ENCODE data around the gene CACNA2D1. TPM values are rescaled to one million over a fixed set of nuclear protein-coding genes. Genes with fewer than 3 reads are reported as not detected.

Gene CACNA2D1
- total RNA-seq, 1 experiment from 2014 or later: 0.27 TPM

GRCh38 chr7:81993186-81993585 lies 450.4 kb downstream of the CACNA2D1 start:
- Histone ChIP-seq H3K27me3 (ENCODE audit: insufficient read depth, low read length) (no peaks in the 10 kb centered on the region), H3K9me3 (ENCODE audit: control insufficient read depth in 1 of 2, insufficient read depth in 1 of 2, low read depth in 1 of 2, low read length in 2 of 2) (no peaks in the 10 kb centered on the region), H3K4me1 (ENCODE audit: control insufficient read depth in 1 of 2, insufficient read depth in 2 of 2, low read length in 2 of 2) (no peaks in the 10 kb centered on the region), H3K27ac (ENCODE audit: low read depth, low read length) (no peak overlapping the region), H3K36me3 (ENCODE audit: control insufficient read depth in 1 of 2, insufficient read depth in 2 of 2, low read length in 2 of 2) (no peaks in the 10 kb centered on the region), H3K9me2 (ENCODE audit: insufficient read depth) (no peaks in the 10 kb centered on the region), H3K79me2 (ENCODE audit: insufficient read depth, low read length) (no peaks in the 10 kb centered on the region), H3K9ac (ENCODE audit: low read length) (no peak overlapping the region), H4K20me1 (ENCODE audit: insufficient read depth) (no peaks in the 10 kb centered on the region), H3K4me3 (replicated peaks in 1 of 2; ENCODE audit: low read depth in 1 of 2, low read length in 2 of 2) (no peak overlapping the region), H3K4me2 (ENCODE audit: low read length) (no peak overlapping the region), H2AFZ (ENCODE audit: low read depth, low read length, poor library complexity, severe bottlenecking) (no peak overlapping the region)
- ChIA-PET POLR2A (no interaction called here), CTCF (no interaction called here), RAD21 (ENCODE audit: low non-redundant PET in 1 of 2, low total read pairs in 2 of 2, uncharacterized antibody in 2 of 2, unreplicated experiment in 2 of 2) (no interaction called here)
- TF ChIP-seq ZNF274 (IDR thresholded peaks at IDR 0.05; ENCODE audit: low read depth, low read length) (no peak), JUND (IDR thresholded peaks at IDR 0.05) (no peak)
- BruUV-seq (replicated peaks): no TSS peak
- intact Hi-C loops (cut with micrococcal nuclease): no loop called here
- ATAC-seq (no peak), DNase-seq (ENCODE audit: low read depth, low spot score) (no peak)

- intact Hi-C loops (cut with micrococcal nuclease): no loop called here
- Histone ChIP-seq H2AFZ (ENCODE audit: low read depth, low read length, poor library complexity, severe bottlenecking) (no peak overlapping the region), H3K27me3 (ENCODE audit: insufficient read depth, low read length) (no peaks in the 10 kb centered on the region), H3K9ac (ENCODE audit: low read length) (no peak overlapping the region), H3K27ac (ENCODE audit: low read depth, low read length) (no peak overlapping the region), H3K79me2 (ENCODE audit: insufficient read depth, low read length) (no peaks in the 10 kb centered on the region), H3K4me3 (replicated peaks in 1 of 2; ENCODE audit: low read depth in 1 of 2, low read length in 2 of 2) (no peak overlapping the region), H3K4me2 (ENCODE audit: low read length) (no peak overlapping the region), H3K9me2 (ENCODE audit: insufficient read depth) (no peaks in the 10 kb centered on the region), H4K20me1 (ENCODE audit: insufficient read depth) (no peaks in the 10 kb centered on the region), H3K36me3 (ENCODE audit: control insufficient read depth in 1 of 2, insufficient read depth in 2 of 2, low read length in 2 of 2) (no peaks in the 10 kb centered on the region), H3K9me3 (ENCODE audit: control insufficient read depth in 1 of 2, insufficient read depth in 1 of 2, low read depth in 1 of 2, low read length in 2 of 2) (no peaks in the 10 kb centered on the region), H3K4me1 (ENCODE audit: control insufficient read depth in 1 of 2, insufficient read depth in 2 of 2, low read length in 2 of 2) (no peaks in the 10 kb centered on the region)
- RAD21 ChIA-PET (ENCODE audit: low non-redundant PET in 1 of 2, low total read pairs in 2 of 2, uncharacterized antibody in 2 of 2, unreplicated experiment in 2 of 2): no interaction called here
- TF ChIP-seq CEBPB (IDR thresholded peaks at IDR 0.05; ENCODE audit: low read depth): peak; percentile 32; the same call in 1 of the 2 replicates
- no peak for TF ChIP-seq CBX3 (IDR thresholded peaks at IDR 0.05; ENCODE audit: low read depth)
- no peak for TF ChIP-seq SP1 (IDR thresholded peaks at IDR 0.05; ENCODE audit: low read depth)
- 0 out of 2 replicates have a peak, but pooled peaks have one; percentile 18 for TF ChIP-seq JUND (IDR thresholded peaks at IDR 0.05)
- TF ChIP-seq ATF3 (IDR thresholded peaks at IDR 0.05): no peak
- no peak for TF ChIP-seq RAD21 (IDR thresholded peaks at IDR 0.05; ENCODE audit: low read depth)
- no peak for TF ChIP-seq MAX (IDR thresholded peaks at IDR 0.05)
- POLR2A ChIA-PET: no interaction called here
- no TSS peak for BruUV-seq (replicated peaks)
- ATAC-seq (no peak), DNase-seq (ENCODE audit: low read depth, low spot score) (peak; percentile 12)
- CTCF ChIA-PET: interaction anchor here (0.6 kb wide), 1 partner anchor 39 kb away, joined by 3 read pairs; no protein-coding TSS in a partner anchor
Measured at GRCh38 chr7:81990395-81990794, 453.2 kb downstream of the CACNA2D1 start.

All from HCT116 (cell line).